ENCODE measurements around the gene RORC. TPM values are rescaled to one million over a fixed set of nuclear protein-coding genes. Genes with fewer than 3 reads are reported as not detected.
A peak's percentile ranks its signal among the peaks of the same experiment; 100 is the strongest.

Gene RORC
- total RNA-seq, 5 donors from 2014 or later (not counting 1 experiment from before 2014, with no cell fraction given) = 1.5 to 11.6 (median 7.6) TPM

GRCh38 chr1:151828921-151829320, 2.7 kb downstream of the RORC start:
- whole genome bisulfite sequencing (ENCODE audit: insufficient coverage) = 16% methylated on average over 8 of the region's 12 CpGs
- Histone ChIP-seq H3K4me1 (ENCODE audit: control insufficient read depth in 1 of 2, extremely low read depth in 1 of 2, insufficient read depth in 2 of 2, low read length in 2 of 2) (peaks cover 34 to 80% of the 10 kb centered on the region in 2 experiments), H3K27ac (ENCODE audit: low read length) (peak overlapping the region; percentile 78), H3K27me3 (replicated peaks in 1 of 2; ENCODE audit: control insufficient read depth in 2 of 2, extremely low read depth in 1 of 2, insufficient read depth in 2 of 2, low read length in 1 of 2) (no peaks in the 10 kb centered on the region), H3K4me3 (ENCODE audit: control insufficient read depth in 1 of 2, extremely low read depth in 1 of 2, low read length in 1 of 2) (peak overlapping the region in 1 of 2 donors; percentile 3), H3K9me3 (no peaks in the 10 kb centered on the region), H3K36me3 (ENCODE audit: control insufficient read depth in 2 of 2, extremely low read depth in 1 of 2, insufficient read depth in 1 of 2, low read length in 1 of 2) (no peaks in the 10 kb centered on the region)
- Mint-ChIP-seq H3K4me3 (peak overlapping the region; percentile 18 to 80 (median 18)), H3K27ac (peak overlapping the region; percentile 87 to 88), H3K36me3 (no peaks in the 10 kb centered on the region), H3K27me3 (no peaks in the 10 kb centered on the region), H3K4me1 (peaks cover 66 to 91% (median 82%) of the 10 kb centered on the region in 3 donors), H3K9me3 (no peaks in the 10 kb centered on the region)
- CTCF ChIA-PET = no interaction called here
- DNase-seq (peak in 1 of 35 experiments; percentile 37), ATAC-seq (replicated peaks in 1 of 4) (peak in 1 of 4 experiments; percentile 18)
- POLR2A ChIA-PET = interaction anchor here in 1 of 2 donors (0.6 kb wide), 1 partner anchor 1792 kb away, joined by 3 read pairs; no protein-coding TSS in a partner anchor

- Mint-ChIP-seq H3K36me3 (no peaks in the 10 kb centered on the region), H3K4me3 (peak overlapping the region; percentile 34 to 80 (median 51)), H3K9me3 (no peaks in the 10 kb centered on the region), H3K27ac (peak overlapping the region; percentile 87 to 88), H3K27me3 (no peaks in the 10 kb centered on the region), H3K4me1 (peaks cover 58 to 87% (median 72%) of the 10 kb centered on the region in 3 donors)
- H3K4me1 ChIP-seq (ENCODE audit: control insufficient read depth in 1 of 2, extremely low read depth in 1 of 2, insufficient read depth in 2 of 2, low read length in 2 of 2) = peaks cover 29 to 70% of the 10 kb centered on the region in 2 experiments
- H3K9me3 ChIP-seq = no peaks in the 10 kb centered on the region
- ChIA-PET POLR2A (interaction anchor here (0.6 kb wide), 2 partner anchors 12 to 13 kb away, joined by 3 to 6 read pairs; no protein-coding TSS in a partner anchor), CTCF (interaction anchor here in 1 of 2 donors (0.7 kb wide), 1 partner anchor 10 kb away, joined by 3 read pairs; no protein-coding TSS in a partner anchor)
- DNase-seq (peak in 1 of 35 experiments; percentile 25), ATAC-seq (replicated peaks in 1 of 4) (no peak)
- H3K36me3 ChIP-seq (ENCODE audit: control insufficient read depth in 2 of 2, extremely low read depth in 1 of 2, insufficient read depth in 1 of 2, low read length in 1 of 2) = no peaks in the 10 kb centered on the region
- peak overlapping the region; percentile 78 for H3K27ac ChIP-seq (ENCODE audit: low read length)
- WGBS (ENCODE audit: insufficient coverage) = 86% methylated on average over 1 of the region's 9 CpGs
- no peak overlapping the region for H3K4me3 ChIP-seq (ENCODE audit: control insufficient read depth in 1 of 2, extremely low read depth in 1 of 2, low read length in 1 of 2)
- no peaks in the 10 kb centered on the region for H3K27me3 ChIP-seq (replicated peaks in 1 of 2; ENCODE audit: control insufficient read depth in 2 of 2, extremely low read depth in 1 of 2, insufficient read depth in 2 of 2, low read length in 1 of 2)
Measured at GRCh38 chr1:151827853-151828252, 3.7 kb downstream of the RORC start.

GRCh38 chr1:151825751-151826660, 5.6 kb downstream of the RORC start:
- Mint-ChIP-seq H3K36me3 (no peaks in the 10 kb centered on the region), H3K9me3 (no peaks in the 10 kb centered on the region), H3K27me3 (no peaks in the 10 kb centered on the region), H3K4me3 (peak overlapping the region; percentile 60 to 77 (median 73)), H3K4me1 (peaks cover 61 to 85% (median 68%) of the 10 kb centered on the region in 3 donors), H3K27ac (peak overlapping the region; percentile 87 to 91)
- H3K4me1 ChIP-seq (ENCODE audit: control insufficient read depth in 1 of 2, extremely low read depth in 1 of 2, insufficient read depth in 2 of 2, low read length in 2 of 2) = peaks cover 31 to 70% of the 10 kb centered on the region in 2 experiments
- 49% methylated on average over 7 of the region's 21 CpGs for WGBS (ENCODE audit: insufficient coverage)
- POLR2A ChIA-PET = no interaction called here
- H3K9me3 ChIP-seq = no peaks in the 10 kb centered on the region
- peak overlapping the region in 1 of 2 donors; percentile 39 for H3K4me3 ChIP-seq (ENCODE audit: control insufficient read depth in 1 of 2, extremely low read depth in 1 of 2, low read length in 1 of 2)
- peak overlapping the region; percentile 48 for H3K27ac ChIP-seq (ENCODE audit: low read length)
- DNase-seq (peak in 2 of 35 experiments; percentile 34 to 38), ATAC-seq (replicated peaks in 1 of 4) (peak in 1 of 4 experiments; percentile 17)
- H3K27me3 ChIP-seq (replicated peaks in 1 of 2; ENCODE audit: control insufficient read depth in 2 of 2, extremely low read depth in 1 of 2, insufficient read depth in 2 of 2, low read length in 1 of 2) = no peaks in the 10 kb centered on the region
- CTCF ChIA-PET = interaction anchor here in 1 of 2 donors (1.1 kb wide), 1 partner anchor 22 kb away, joined by 3 read pairs; no protein-coding TSS in a partner anchor
- no peaks in the 10 kb centered on the region for H3K36me3 ChIP-seq (ENCODE audit: control insufficient read depth in 2 of 2, extremely low read depth in 1 of 2, insufficient read depth in 1 of 2, low read length in 1 of 2)

GRCh38 chr1:151825204-151825603, 6.4 kb downstream of the RORC start:
- 81% methylated on average over 6 of the region's 9 CpGs for WGBS (ENCODE audit: insufficient coverage)
- peak overlapping the region; percentile 60 to 77 (median 73) for H3K4me3 Mint-ChIP-seq
- peaks cover 31 to 70% of the 10 kb centered on the region in 2 experiments for H3K4me1 ChIP-seq (ENCODE audit: control insufficient read depth in 1 of 2, extremely low read depth in 1 of 2, insufficient read depth in 2 of 2, low read length in 2 of 2)

GRCh38 chr1:151823175-151823574, 8.4 kb downstream of the RORC start:
- Mint-ChIP-seq H3K4me3 (peak overlapping the region; percentile 44 to 73 (median 46)), H3K36me3 (no peaks in the 10 kb centered on the region), H3K27ac (peak overlapping the region; percentile 83), H3K9me3 (no peaks in the 10 kb centered on the region), H3K27me3 (no peaks in the 10 kb centered on the region), H3K4me1 (peaks cover 51 to 85% (median 55%) of the 10 kb centered on the region in 3 donors)
- no peak for DNase-seq
- WGBS (ENCODE audit: insufficient coverage) = 77% methylated on average over 7 of the region's 8 CpGs
- Histone ChIP-seq H3K27me3 (replicated peaks in 1 of 2; ENCODE audit: control insufficient read depth in 2 of 2, extremely low read depth in 1 of 2, insufficient read depth in 2 of 2, low read length in 1 of 2) (no peaks in the 10 kb centered on the region), H3K4me1 (ENCODE audit: control insufficient read depth in 1 of 2, extremely low read depth in 1 of 2, insufficient read depth in 2 of 2, low read length in 2 of 2) (peaks cover 22 to 68% of the 10 kb centered on the region in 2 experiments), H3K36me3 (ENCODE audit: control insufficient read depth in 2 of 2, extremely low read depth in 1 of 2, insufficient read depth in 1 of 2, low read length in 1 of 2) (no peaks in the 10 kb centered on the region), H3K4me3 (ENCODE audit: control insufficient read depth in 1 of 2, extremely low read depth in 1 of 2, low read length in 1 of 2) (peak overlapping the region in 1 of 2 donors; percentile 39), H3K9me3 (no peaks in the 10 kb centered on the region), H3K27ac (ENCODE audit: low read length) (peak overlapping the region; percentile 62)
- ATAC-seq (replicated peaks in 1 of 4) = no peak
- ChIA-PET POLR2A (no interaction called here), CTCF (interaction anchor here in 1 of 2 donors (0.6 to 1.1 kb wide), 2 partner anchors 18 to 33 kb away, joined by 3 read pairs; partner anchors contain the start of gene TDRKH)

More at GRCh38 chr1:151825204-151825603, 6.4 kb downstream of the RORC start:
- ATAC-seq (replicated peaks in 1 of 4) = no peak
- Histone ChIP-seq H3K27me3 (replicated peaks in 1 of 2; ENCODE audit: control insufficient read depth in 2 of 2, extremely low read depth in 1 of 2, insufficient read depth in 2 of 2, low read length in 1 of 2) (no peaks in the 10 kb centered on the region), H3K36me3 (ENCODE audit: control insufficient read depth in 2 of 2, extremely low read depth in 1 of 2, insufficient read depth in 1 of 2, low read length in 1 of 2) (no peaks in the 10 kb centered on the region), H3K9me3 (no peaks in the 10 kb centered on the region), H3K4me3 (ENCODE audit: control insufficient read depth in 1 of 2, extremely low read depth in 1 of 2, low read length in 1 of 2) (peak overlapping the region in 1 of 2 donors; percentile 39), H3K27ac (ENCODE audit: low read length) (no peak overlapping the region)
- H3K4me1 Mint-ChIP-seq = peaks cover 63 to 86% (median 68%) of the 10 kb centered on the region in 3 donors
- ChIA-PET CTCF (no interaction called here), POLR2A (no interaction called here)
- H3K27me3 Mint-ChIP-seq = no peaks in the 10 kb centered on the region
- H3K9me3 Mint-ChIP-seq = no peaks in the 10 kb centered on the region
- no peak for DNase-seq
- H3K36me3 Mint-ChIP-seq = no peaks in the 10 kb centered on the region
- peak overlapping the region; percentile 83 for H3K27ac Mint-ChIP-seq

GRCh38 chr1:151822404-151822803, 9.2 kb downstream of the RORC start:
- Histone ChIP-seq H3K9me3 (no peaks in the 10 kb centered on the region), H3K36me3 (ENCODE audit: control insufficient read depth in 2 of 2, extremely low read depth in 1 of 2, insufficient read depth in 1 of 2, low read length in 1 of 2) (no peaks in the 10 kb centered on the region), H3K4me1 (ENCODE audit: control insufficient read depth in 1 of 2, extremely low read depth in 1 of 2, insufficient read depth in 2 of 2, low read length in 2 of 2) (peaks cover 14 to 68% of the 10 kb centered on the region in 2 experiments), H3K27ac (ENCODE audit: low read length) (peak overlapping the region; percentile 62), H3K27me3 (replicated peaks in 1 of 2; ENCODE audit: control insufficient read depth in 2 of 2, extremely low read depth in 1 of 2, insufficient read depth in 2 of 2, low read length in 1 of 2) (no peaks in the 10 kb centered on the region), H3K4me3 (ENCODE audit: control insufficient read depth in 1 of 2, extremely low read depth in 1 of 2, low read length in 1 of 2) (peak overlapping the region in 1 of 2 donors; percentile 39)
- DNase-seq (peak in 1 of 35 experiments; percentile 36), ATAC-seq (replicated peaks in 1 of 4) (peak in 1 of 4 experiments; percentile 45)
- Mint-ChIP-seq H3K4me1 (peaks cover 43 to 85% (median 53%) of the 10 kb centered on the region in 3 donors), H3K27ac (peak overlapping the region; percentile 83), H3K9me3 (no peaks in the 10 kb centered on the region), H3K4me3 (peak overlapping the region; percentile 44 to 73 (median 46)), H3K27me3 (no peaks in the 10 kb centered on the region), H3K36me3 (no peaks in the 10 kb centered on the region)
- ChIA-PET POLR2A (interaction anchor here in 1 of 2 donors (0.5 kb wide), 1 partner anchor 8 kb away, joined by 4 read pairs; no protein-coding TSS in a partner anchor), CTCF (interaction anchor here in 1 of 2 donors (1.0 to 1.3 kb wide), 3 partner anchors 8 to 33 kb away, joined by 3 to 4 read pairs (median 3); partner anchors contain the start of gene TDRKH)
- whole genome bisulfite sequencing (ENCODE audit: insufficient coverage) = 80% methylated on average over 1 of the region's 7 CpGs

Measured in T-cell (primary cell).